Testis (tissue), 3 donors: Measurements from ENCODE around the gene PLXNB1. TPM values are rescaled to one million over a fixed set of nuclear protein-coding genes. Genes with fewer than 3 reads are reported as not detected.

Source experiments
- DNase-seq: peaks from one replicate; pipeline ENCODE4 v3.0.0-alpha.2; 2019
- H3K27ac ChIP-seq, 2 donors: fragments of 200-600 bp; sonication (generic); one replicate each; pipeline ENCODE4 v1.5.1; 2019
- H3K27me3 ChIP-seq: fragments of 200-600 bp; sonication (generic); one replicate; pipeline ENCODE4 v1.5.1; 2019
- H3K36me3 ChIP-seq: fragments of 200-600 bp; sonication (generic); one replicate; pipeline ENCODE4 v1.5.1; 2017; ENCODE audit warnings: low read depth; ENCODE audit errors: missing control alignments
- H3K4me1 ChIP-seq: fragments of 200-600 bp; sonication (generic); one replicate; pipeline ENCODE4 v1.5.1; 2019
- H3K4me3 ChIP-seq, 2 donors: fragments of 200-600 bp; sonication (generic); one replicate each; pipeline ENCODE4 v1.5.1; 2017 to 2019
- H3K9me3 ChIP-seq: fragments of 200-600 bp; sonication (generic); one replicate; pipeline ENCODE4 v1.5.1; 2017
- POLR2A ChIP-seq: fragments of 450-650 bp; IDR thresholded peaks from one replicate; pipeline ENCODE4 v1.6.1; 2017; ENCODE audit warnings: antibody characterized with exemption, mild to moderate bottlenecking, moderate library complexity
- WGBS, 2 donors: methylation state at CpG; one replicate each; pipeline ENCODE4 v1.1.5; 2018; 5-methylcytosine and 5-hydroxymethylcytosine counted together
- intact Hi-C: fragments of 100-400 bp; cut with DNase I; formaldehyde crosslinking; loops from one replicate; pipeline ENCODE4 v1.15.1; 2023; ENCODE audit warnings: low total_unique reads
- polyA plus RNA-seq: library from polyadenylated mRNA; stranded (reverse); fragments of 350-450 nt; fragmentation: Illumina TruSeq; extraction: RNeasy Lipid Tissue Mini Kit (QIAGEN cat#74804); gene quantifications from one replicate; pipeline ENCODE4 v1.2.3, GENCODE V29; 2014; ENCODE audit warnings: low read depth, low replicate concordance; ENCODE audit not compliant: insufficient read depth
- total RNA-seq, 2 donors: library from RNA; depleted of rRNA; stranded (reverse); fragments of >200 nt; gene quantifications; one replicate each; pipeline ENCODE4 v1.2.3, GENCODE V29; 2016
- TF ChIP-seq, protein P1 (sequence below), 3 experiments: fragments of 450-650 bp in 2 of 3; fragments of 200-600 bp in 1 of 3; sonication (generic) in 1 of 3; IDR thresholded peaks; one replicate each; pipeline ENCODE4 v1.5.1; 2016 to 2019; ENCODE audit warnings: antibody characterized with exemption in 3 of 3, mild to moderate bottlenecking in 2 of 3, moderate library complexity in 1 of 3

The PLXNB1 gene
- total and polyA plus RNA-seq, 3 donors from 2014 or later, result 41.5 to 79.2 (median 70.2) TPM

GRCh38 chr3:48433472-48434118 lies 3.7 kb upstream of the PLXNB1 start:
- H3K4me1 ChIP-seq, result peaks cover 40% of the 10 kb centered on the region
- TF ChIP-seq, protein P1, sequence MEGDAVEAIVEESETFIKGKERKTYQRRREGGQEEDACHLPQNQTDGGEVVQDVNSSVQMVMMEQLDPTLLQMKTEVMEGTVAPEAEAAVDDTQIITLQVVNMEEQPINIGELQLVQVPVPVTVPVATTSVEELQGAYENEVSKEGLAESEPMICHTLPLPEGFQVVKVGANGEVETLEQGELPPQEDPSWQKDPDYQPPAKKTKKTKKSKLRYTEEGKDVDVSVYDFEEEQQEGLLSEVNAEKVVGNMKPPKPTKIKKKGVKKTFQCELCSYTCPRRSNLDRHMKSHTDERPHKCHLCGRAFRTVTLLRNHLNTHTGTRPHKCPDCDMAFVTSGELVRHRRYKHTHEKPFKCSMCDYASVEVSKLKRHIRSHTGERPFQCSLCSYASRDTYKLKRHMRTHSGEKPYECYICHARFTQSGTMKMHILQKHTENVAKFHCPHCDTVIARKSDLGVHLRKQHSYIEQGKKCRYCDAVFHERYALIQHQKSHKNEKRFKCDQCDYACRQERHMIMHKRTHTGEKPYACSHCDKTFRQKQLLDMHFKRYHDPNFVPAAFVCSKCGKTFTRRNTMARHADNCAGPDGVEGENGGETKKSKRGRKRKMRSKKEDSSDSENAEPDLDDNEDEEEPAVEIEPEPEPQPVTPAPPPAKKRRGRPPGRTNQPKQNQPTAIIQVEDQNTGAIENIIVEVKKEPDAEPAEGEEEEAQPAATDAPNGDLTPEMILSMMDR (IDR thresholded peaks at IDR 0.05), result no peak
- TF ChIP-seq POLR2A, result no peak
- DNase-seq, result peak; percentile 66
- WGBS, 2 donors, result 55 to 68% methylated on average over 10 to 12 of the region's 12 CpGs
- no peaks in the 10 kb centered on the region for H3K36me3 ChIP-seq
- H3K4me3 ChIP-seq, result no peak overlapping the region
- H3K27ac ChIP-seq, result peak overlapping the region; percentile 46 to 76
- no peaks in the 10 kb centered on the region for H3K27me3 ChIP-seq
- intact Hi-C loops, result no loop called here
- no peaks in the 10 kb centered on the region for H3K9me3 ChIP-seq

DNA sequence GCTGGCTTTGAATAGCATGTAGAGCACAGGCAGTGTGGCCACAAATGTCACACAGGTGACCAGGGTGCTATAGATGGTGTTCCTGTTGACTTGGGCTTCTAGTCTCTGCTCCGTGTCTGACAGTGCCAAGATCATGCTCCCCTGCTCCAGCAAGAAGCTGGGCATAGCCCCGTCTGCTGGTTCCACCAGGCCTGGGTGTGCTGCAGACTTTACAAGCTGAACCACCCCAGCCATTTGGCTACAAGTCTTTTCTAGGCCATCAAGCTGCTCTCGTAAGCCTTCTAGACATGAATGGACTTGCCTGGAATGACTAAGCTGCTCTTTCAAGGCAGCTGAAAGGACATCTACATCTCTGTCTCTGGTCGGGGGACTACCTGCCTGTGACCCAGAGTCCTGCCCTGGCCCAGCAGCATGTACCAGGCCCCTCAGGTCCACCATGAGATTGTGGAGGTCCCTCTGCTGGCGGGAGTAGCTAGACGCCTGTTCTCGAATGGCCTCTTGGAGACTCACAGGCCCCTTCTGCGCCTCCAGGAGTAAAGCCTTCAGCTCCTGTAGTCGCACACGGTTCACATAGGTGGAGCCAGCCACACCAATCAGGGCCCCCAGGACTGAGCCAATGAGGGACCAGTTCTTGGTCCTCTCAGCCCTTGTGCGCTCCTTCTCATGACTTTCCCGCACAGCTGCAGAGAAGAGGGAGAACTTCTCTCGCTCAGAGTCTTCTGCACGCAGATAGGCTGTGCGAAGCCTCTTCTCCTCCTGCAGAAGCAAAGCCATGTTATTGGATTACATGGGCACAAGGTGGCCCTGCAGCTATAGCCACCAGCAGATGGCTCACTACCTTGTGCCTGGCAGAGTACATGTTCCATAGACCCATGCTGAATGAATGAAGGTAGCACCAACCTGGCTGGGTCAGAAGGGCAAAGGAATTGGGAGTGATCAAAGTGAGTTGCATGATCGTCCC lies 2.8 kb upstream of the PLXNB1 start:
- Histone ChIP-seq H3K4me3 (no peak overlapping the region), H3K4me1 (peaks cover 49% of the 10 kb centered on the region), H3K36me3 (no peaks in the 10 kb centered on the region), H3K27ac (peak overlapping the region in 1 of 2 donors; percentile 45), H3K27me3 (no peaks in the 10 kb centered on the region), H3K9me3 (no peaks in the 10 kb centered on the region)
- intact Hi-C loops, result no loop called here
- TF ChIP-seq, protein P1 (IDR thresholded peaks at IDR 0.05), result no peak
- TF ChIP-seq POLR2A, result no peak
- WGBS, 2 donors, result 84 to 87% methylated on average over 9 to 16 of the region's 16 CpGs
- no peak for DNase-seq

GRCh38 chr3:48431224-48432029 lies 1.5 kb upstream of the PLXNB1 start:
- 81% methylated on average over 5 to 8 of the region's 8 CpGs for WGBS, 2 donors
- DNase-seq, result no peak
- TF ChIP-seq, protein P1 (IDR thresholded peaks at IDR 0.05), result no peak
- TF ChIP-seq POLR2A, result no peak
- Histone ChIP-seq H3K27ac (no peak overlapping the region), H3K9me3 (no peaks in the 10 kb centered on the region), H3K4me3 (no peak overlapping the region), H3K27me3 (no peaks in the 10 kb centered on the region), H3K36me3 (no peaks in the 10 kb centered on the region), H3K4me1 (peaks cover 62% of the 10 kb centered on the region)
- intact Hi-C loops, result no loop called here

DNA sequence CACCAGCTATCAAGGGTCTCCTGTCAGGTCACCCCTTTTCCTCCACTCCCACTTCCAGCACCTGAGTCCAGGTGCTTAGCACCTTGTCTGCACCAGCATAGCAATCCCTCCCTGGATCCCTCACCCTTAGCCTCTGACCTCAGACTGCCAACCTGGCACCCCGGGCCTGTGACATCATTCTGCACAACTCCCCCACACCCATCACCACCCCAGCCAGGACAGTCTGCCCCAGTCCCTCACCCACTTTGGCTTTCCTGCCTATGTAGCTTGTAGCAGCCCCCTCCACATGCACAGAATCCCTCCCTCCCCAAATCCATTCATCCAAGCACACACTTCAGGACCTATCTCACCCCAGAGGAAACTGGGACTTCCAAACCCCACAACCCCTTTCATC lies 819 bp upstream of the PLXNB1 start:
- no peaks in the 10 kb centered on the region for H3K36me3 ChIP-seq
- peak overlapping the region in 1 of 2 donors; percentile 91 for H3K27ac ChIP-seq
- intact Hi-C loops, result no loop called here
- no peaks in the 10 kb centered on the region for H3K9me3 ChIP-seq
- peaks cover 63% of the 10 kb centered on the region for H3K4me1 ChIP-seq
- no peak overlapping the region for H3K4me3 ChIP-seq
- DNase-seq, result no peak
- H3K27me3 ChIP-seq, result no peaks in the 10 kb centered on the region
- 63 to 69% methylated on average over 1 of the region's 1 CpG for WGBS, 2 donors
- TF ChIP-seq POLR2A, result no peak
